GM19397 (cell line): ENCODE measurements around the gene TBC1D8.
A peak's percentile ranks its signal among the peaks of the same experiment; 100 is the strongest.

Experiments used
- ATAC-seq: cut with Tn5 transposase; IDR thresholded peaks from one replicate; pipeline ENCODE4 v1.9.1; 2021; ENCODE audit warnings: mild to moderate bottlenecking, moderate library complexity; ENCODE audit not compliant: unreplicated experiment

The TBC1D8 gene

GRCh38 chr2:101113441-101114267 is 37.5 kb downstream of the TBC1D8 start:
- ATAC-seq = no peak

DNA sequence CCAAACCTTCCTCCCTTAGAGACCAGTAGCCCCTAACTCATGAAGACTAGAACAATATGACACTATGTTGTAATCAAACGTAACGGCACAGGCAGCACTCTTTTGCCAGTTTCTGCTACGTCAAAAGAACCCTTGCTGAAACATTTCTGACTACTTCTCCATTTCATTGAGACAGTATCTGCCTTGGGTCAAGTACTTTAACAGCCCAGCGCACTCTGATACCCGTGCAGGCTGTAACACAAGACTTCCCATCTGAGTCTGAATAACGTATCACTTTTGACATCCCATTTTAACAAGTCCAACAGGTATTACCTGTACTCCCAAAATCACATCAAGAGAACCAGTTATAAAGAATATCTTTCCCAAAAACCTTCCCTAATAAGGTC is 38.4 kb downstream of the TBC1D8 start:
- ATAC-seq = no peak

DNA sequence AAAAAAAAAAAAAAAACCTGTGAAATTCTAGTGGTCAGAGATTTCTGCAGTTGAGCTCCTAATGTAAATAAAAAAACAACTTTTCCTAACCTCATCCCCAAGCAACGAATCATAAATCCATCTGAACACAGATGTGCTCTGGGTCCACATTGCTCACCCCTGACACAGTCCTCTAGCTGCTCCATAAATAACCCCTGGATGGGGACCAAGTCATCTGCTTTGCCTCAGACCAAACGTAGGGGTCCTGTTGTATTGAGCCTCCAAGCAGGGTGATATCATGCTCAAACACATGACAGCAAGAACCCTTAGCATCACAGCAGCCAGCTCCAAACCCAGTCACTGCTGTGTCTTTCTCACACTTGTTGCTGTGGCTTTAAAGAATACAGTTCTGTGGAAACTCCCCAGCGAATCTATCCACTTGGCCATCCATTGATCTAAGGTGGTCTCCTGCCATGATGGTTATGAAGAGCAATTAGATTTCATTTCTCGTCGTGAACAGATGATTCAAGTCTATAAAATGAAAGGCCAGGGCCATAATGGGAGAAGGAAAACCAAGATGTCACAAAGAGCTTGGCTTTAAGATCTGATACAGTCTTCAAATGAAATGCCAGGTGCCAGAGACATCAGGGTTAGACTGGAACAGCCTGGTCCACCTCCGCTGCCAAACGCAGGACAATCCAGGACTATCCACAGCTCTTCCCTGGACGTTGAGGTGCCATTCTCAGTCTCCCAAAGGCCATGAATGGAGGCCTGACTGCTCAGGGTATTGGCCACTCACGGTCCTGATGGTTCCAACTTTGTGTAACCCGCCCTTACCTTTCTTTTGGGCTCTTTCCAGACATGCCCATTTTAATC is 39.0 kb downstream of the TBC1D8 start:
- ATAC-seq = no peak

DNA sequence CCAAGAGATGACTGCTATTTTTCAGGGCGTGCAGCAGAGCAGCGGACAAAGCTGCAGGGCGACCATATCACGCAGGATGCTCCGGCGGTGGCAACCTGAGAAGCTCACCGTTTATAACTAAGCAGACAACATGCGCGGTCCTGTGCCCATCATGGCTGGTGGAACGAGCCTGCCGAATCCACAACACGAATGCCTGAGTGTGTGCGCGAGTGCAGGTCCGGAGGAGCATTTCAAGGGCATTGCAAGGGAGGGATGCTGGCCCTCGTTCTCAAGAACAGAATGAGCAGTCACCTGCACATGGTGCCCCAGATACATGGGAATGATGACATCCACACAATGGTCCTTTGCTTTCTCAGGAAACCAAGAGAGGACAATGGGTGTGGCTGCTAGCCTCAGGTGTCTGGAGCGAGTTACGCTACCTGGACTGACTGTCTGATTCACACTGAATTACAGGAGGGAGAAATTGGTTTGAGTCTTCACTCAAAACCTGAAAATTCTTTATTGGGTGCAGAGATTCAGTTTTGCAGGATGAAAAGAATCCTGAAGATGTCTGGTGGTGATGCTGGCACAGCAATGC is 39.8 kb downstream of the TBC1D8 start:
- ATAC-seq = no peak

- no peak for ATAC-seq
These were observed 41.6 kb downstream of the TBC1D8 start for GRCh38 chr2:101109451-101110118.

DNA sequence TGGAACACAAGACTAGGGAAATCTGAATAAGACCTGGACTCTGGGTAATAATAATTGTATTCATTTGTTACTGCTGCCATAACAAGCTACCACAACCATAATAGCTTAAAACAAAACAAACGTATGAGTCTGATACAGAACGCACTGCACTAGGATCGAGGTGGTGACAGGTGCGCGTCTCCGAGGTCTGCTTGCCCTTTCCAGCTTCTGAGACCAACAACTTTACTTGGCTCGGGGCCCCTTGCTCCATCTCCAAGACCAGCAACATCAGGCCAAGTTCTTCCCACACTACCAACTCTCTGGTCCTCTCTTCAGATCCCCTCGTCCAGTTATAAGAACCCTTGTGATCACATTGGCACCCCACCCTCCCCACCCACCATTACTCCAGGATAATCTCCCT is 42.8 kb downstream of the TBC1D8 start:
- ATAC-seq = no peak

DNA sequence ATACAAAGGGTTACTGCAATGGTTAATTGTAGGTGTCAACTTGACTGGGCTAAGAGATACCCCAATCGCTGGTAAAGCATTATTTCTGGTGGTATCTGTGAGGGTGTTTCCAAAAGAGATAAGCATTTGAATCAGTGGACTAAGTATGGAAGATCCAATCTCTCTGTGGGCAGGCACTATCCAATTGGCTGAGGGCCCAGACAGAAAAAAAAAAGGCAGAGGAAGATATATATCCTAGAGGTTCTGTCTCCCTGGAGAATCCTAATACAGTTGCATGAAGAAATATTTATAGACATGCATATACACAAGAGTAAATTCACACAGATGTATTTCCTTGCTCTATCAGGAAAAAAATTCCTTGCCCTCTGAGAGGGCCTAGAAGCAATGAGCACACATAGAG is 43.9 kb downstream of the TBC1D8 start:
- no peak for ATAC-seq

- no peak for ATAC-seq
These were observed 44.6 kb downstream of the TBC1D8 start for GRCh38 chr2:101106453-101107181.

GRCh38 chr2:101105654-101106053 is 45.5 kb downstream of the TBC1D8 start:
- ATAC-seq = no peak

- ATAC-seq = no peak
These were observed 53.5 kb downstream of the TBC1D8 start for GRCh38 chr2:101097638-101098037.

DNA sequence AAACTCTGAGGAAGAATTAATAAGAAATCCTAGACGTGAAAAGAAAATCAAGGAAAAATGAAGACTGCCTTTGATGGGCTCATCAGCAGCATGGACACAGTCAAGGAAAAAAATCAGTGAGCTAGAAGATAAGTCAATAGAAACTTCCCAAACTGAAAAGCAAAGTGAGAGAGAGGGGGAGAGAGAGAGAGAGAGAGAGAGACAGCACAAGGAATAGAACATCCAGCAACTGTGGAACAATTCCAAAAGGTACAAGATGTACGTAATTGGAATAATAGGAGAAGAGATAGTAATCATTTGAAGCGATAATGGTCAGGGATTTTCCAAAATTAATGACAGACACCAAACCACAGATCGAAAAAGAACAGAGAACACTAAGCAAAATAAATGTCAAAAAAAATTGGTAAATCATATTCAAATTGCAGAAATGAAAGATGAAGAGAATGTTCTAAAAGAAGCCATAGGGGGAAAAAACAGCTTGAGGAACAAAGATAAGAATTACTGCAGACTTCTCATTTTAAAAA is 54.5 kb downstream of the TBC1D8 start:
- no peak for ATAC-seq

- no peak for ATAC-seq
These were observed 56.8 kb downstream of the TBC1D8 start for GRCh38 chr2:101094351-101094750.

DNA sequence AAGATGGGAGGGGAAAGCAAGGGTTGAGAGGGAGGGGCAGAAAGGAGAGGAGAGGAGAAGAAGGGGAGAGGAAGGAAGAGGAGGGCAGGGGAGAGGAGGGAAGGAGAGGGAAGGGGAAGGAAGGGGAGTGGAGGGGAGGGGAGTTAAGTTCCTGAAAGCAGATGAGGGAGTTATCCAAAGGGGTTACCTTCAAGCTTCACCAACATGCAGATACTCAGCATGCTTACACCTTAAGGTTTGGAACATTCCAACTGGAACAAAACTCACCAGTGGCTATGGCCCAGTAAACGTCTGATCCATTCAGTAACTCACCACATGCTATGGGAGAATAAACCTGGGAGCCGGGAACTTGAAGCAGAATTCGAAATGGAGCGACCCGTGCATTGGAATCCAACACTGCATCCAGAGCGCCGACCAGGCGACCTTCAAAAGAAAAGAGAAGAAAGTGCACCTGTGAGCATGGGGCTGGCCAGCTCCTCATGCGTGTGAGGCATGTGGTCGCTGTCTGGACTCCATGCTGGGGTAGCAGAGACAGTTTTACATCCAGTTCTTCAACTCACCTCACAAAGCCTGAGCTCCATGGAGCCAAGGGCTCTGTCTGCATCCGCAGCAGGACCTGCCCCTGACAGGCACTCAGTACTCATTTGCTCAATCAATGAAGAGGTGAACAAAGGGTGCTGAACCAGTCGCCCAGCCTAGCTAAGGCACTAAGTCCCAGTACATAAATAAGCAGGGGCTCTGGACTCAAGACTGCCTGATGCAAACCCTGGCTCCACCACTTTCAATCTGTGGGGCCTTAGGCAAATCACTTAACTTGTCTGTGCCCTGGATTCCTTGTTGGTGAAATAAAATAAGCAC is 61.0 kb downstream of the TBC1D8 start:
- ATAC-seq = no peak

- ATAC-seq = peak; percentile 81
These were observed 61.8 kb downstream of the TBC1D8 start for GRCh38 chr2:101089419-101089818.

- no peak for ATAC-seq
These were observed 63.5 kb downstream of the TBC1D8 start for GRCh38 chr2:101087638-101088037.

DNA sequence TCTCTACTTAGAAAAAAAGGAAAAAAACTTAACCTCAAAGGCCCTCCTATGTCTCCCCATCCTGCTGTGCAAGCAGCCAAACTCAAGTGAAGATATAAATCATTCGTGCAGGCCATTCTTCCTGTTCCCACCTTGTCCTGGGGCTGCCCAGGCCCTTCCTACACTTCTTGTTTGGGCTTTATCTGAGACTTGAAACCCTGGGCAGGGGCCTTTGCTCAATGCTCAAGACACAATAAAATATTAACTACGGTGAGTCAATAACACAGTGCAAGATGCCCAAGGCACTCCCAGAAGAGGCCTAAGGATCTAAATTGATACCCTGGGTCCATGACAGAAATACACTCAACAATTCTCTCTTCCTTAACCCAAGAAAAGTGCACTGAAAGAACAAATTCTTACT is 67.6 kb downstream of the TBC1D8 start:
- no peak for ATAC-seq

DNA sequence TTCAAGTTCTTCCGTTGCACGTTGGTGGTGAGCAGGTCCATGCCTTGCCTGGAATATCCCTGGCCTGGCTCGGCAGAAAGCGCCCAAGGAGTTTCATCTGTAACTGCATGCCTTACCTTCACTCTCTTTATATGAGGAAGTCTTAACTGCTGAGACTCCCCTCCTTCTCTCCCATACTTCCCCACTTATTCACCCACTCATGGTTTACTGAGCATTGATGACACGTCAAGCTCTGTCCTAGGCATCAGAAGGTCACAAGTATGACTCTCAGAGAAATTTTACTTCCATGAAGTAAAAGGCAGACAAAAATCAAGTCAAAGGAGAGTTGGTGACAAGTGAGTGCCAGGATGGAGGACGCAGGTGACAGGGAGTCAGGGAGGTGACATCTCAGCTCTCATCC is 68.2 kb downstream of the TBC1D8 start:
- ATAC-seq = no peak

DNA sequence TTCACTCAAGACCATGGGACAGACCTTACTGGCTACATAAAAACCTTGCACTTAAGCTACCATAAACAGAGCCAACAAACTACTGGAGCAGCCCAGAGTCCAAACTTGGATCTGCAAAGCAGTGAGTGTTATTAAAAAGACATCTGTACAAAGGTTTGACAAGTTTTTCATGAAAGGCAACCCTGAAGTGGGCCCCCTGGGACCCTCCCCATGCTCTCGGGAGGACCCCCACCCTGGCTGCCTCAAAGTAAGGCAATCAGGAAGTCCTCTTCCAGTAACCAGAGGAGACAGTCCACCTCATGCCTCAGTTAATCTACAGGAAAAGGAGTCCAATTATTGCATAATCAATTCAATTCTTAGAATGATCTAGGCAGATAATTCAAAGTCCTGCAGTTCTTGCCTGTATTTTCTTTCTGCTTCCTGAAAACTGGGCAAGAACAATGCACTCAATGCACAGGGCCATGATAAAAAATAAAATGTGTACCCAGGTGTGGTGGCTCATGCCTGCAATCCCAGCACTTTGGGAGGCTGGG is 69.7 kb downstream of the TBC1D8 start:
- ATAC-seq = no peak
